Hepatic stellate cell (primary cell): ENCODE measurements around the gene NCBP3.

Experiments used
- DNase-seq: peaks from one replicate; pipeline ENCODE4 v3.0.0; 2011; ENCODE audit warnings: low spot score

NCBP3 gene

GRCh38 chr17:3754458-3755334 lies 91.3 kb downstream of the NCBP3 start:
- no peak for DNase-seq

GRCh38 chr17:3754066-3754457 lies 92.0 kb downstream of the NCBP3 start:
- no peak for DNase-seq

DNA sequence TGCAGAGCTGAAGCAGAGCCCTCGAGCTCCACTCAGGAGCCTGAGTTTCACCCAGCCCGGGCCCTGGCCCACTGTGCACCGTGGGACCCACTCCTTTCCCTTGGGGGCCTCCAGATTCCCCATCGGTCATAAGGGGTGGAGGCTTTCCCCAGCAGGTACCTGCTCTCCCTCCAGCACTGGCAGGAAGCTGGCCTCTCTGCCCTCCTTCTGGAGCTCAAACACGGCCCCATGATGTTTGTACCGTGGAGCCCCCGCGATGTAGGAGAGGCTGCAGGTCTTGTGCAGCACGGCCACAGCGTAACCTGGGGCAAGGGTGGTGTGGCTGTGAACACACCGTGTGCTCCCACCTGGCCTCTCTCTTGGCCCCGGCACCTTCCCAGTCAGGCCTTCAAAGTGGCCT lies 92.4 kb downstream of the NCBP3 start:
- DNase-seq = no peak
